Liver (tissue), 9 donors: Measurements from ENCODE around the gene NFILZ. TPM values are rescaled to one million over a fixed set of nuclear protein-coding genes. Genes with fewer than 3 reads are reported as not detected.

Source experiments
- DNase-seq: peaks from one replicate; pipeline ENCODE4 v3.0.0-alpha.2; 2017; ENCODE audit warnings: low spot score
- H3K27ac ChIP-seq, 2 donors: one replicate each; pipeline ENCODE4 v1.7.0; 2013; ENCODE audit warnings: inconsistent platforms in 2 of 2, low read length in 2 of 2, control low read depth in 1 of 2, low read depth in 1 of 2, mild to moderate bottlenecking in 1 of 2
- H3K27me3 ChIP-seq, 4 donors: one replicate each; pipeline versions ENCODE4 v1.6.1 to v1.7.0; 2013; ENCODE audit warnings: low read length in 3 of 4, inconsistent platforms in 1 of 4, mild to moderate bottlenecking in 1 of 4, moderate library complexity in 1 of 4; ENCODE audit not compliant: control insufficient read depth in 4 of 4, insufficient read depth in 4 of 4
- H3K36me3 ChIP-seq, 4 donors: one replicate each; pipeline versions ENCODE4 v1.6.1 to v1.7.0; 2013; ENCODE audit warnings: low read length in 3 of 4, mild to moderate bottlenecking in 3 of 4, low read depth in 1 of 4, moderate library complexity in 1 of 4; ENCODE audit not compliant: control insufficient read depth in 4 of 4, insufficient read depth in 3 of 4
- H3K4me1 ChIP-seq, 4 donors: one replicate each; pipeline versions ENCODE4 v1.6.1 to v1.7.0; 2013; ENCODE audit warnings: low read length in 3 of 4, mild to moderate bottlenecking in 3 of 4, moderate library complexity in 1 of 4; ENCODE audit not compliant: control insufficient read depth in 4 of 4, insufficient read depth in 4 of 4
- H3K4me3 ChIP-seq, 3 donors: one replicate each; pipeline versions ENCODE4 v1.6.1 to v1.7.0; 2013; ENCODE audit warnings: low read length in 3 of 3, control low read depth in 1 of 3, low read depth in 1 of 3, mild to moderate bottlenecking in 1 of 3
- H3K9ac ChIP-seq, 2 donors: one replicate each; pipeline ENCODE4 v1.7.0; 2013; ENCODE audit warnings: low read length in 2 of 2, mild to moderate bottlenecking in 2 of 2, moderate library complexity in 2 of 2, control low read depth in 1 of 2, low read depth in 1 of 2
- H3K9me3 ChIP-seq, 4 donors: one replicate each; pipeline versions ENCODE4 v1.6.1 to v1.7.0; 2013; ENCODE audit warnings: low read length in 3 of 4; ENCODE audit not compliant: control insufficient read depth in 4 of 4
- EGR1 ChIP-seq, 2 donors: IDR thresholded peaks; 2 replicates each; pipeline ENCODE4 v1.6.1; 2016 to 2018; ENCODE audit warnings: antibody characterized with exemption in 2 of 2, low read depth in 2 of 2
- FOXA1 ChIP-seq: IDR thresholded peaks from 2 replicates; pipeline ENCODE4 v1.6.1; 2016; ENCODE audit warnings: antibody characterized with exemption
- FOXA2 ChIP-seq: IDR thresholded peaks from 2 replicates; pipeline ENCODE4 v1.6.1; 2016; ENCODE audit warnings: antibody characterized with exemption
- GABPA ChIP-seq, 2 donors: IDR thresholded peaks in 1 of 2; conservative IDR thresholded peaks in 1 of 2; 2 replicates each; pipeline ENCODE4 v1.6.1; 2016; ENCODE audit warnings: antibody characterized with exemption in 2 of 2, mild to moderate bottlenecking in 1 of 2, moderate library complexity in 1 of 2
- HNF4A ChIP-seq, 2 donors: conservative IDR thresholded peaks; 2 replicates each; pipeline ENCODE4 v1.6.1; 2016; ENCODE audit warnings: antibody characterized with exemption in 2 of 2, mild to moderate bottlenecking in 2 of 2
- HNF4G ChIP-seq: IDR thresholded peaks from 2 replicates; pipeline ENCODE4 v1.6.1; 2016; ENCODE audit warnings: antibody characterized with exemption
- JUND ChIP-seq, 2 donors: IDR thresholded peaks; 2 replicates each; pipeline ENCODE4 v1.6.1; 2016; ENCODE audit warnings: antibody characterized with exemption in 2 of 2
- NR2F2 ChIP-seq: IDR thresholded peaks from 2 replicates; pipeline ENCODE4 v1.6.1; 2016; ENCODE audit warnings: antibody characterized with exemption
- RAD21 ChIP-seq, 2 donors: IDR thresholded peaks; 2 replicates each; pipeline ENCODE4 v1.6.1; 2016; ENCODE audit warnings: antibody characterized with exemption in 2 of 2, mild to moderate bottlenecking in 2 of 2
- RXRA ChIP-seq, 2 donors: IDR thresholded peaks; 2 replicates each; pipeline ENCODE4 v1.6.1; 2017 to 2018; ENCODE audit warnings: antibody characterized with exemption in 2 of 2, mild to moderate bottlenecking in 1 of 2
- SP1 ChIP-seq: IDR thresholded peaks from 2 replicates; pipeline ENCODE4 v1.6.1; 2018; ENCODE audit warnings: antibody characterized with exemption, mild to moderate bottlenecking
- TAF1 ChIP-seq: conservative IDR thresholded peaks from 2 replicates; pipeline ENCODE4 v1.6.1; 2016; ENCODE audit warnings: antibody characterized with exemption, mild to moderate bottlenecking
- YY1 ChIP-seq: IDR thresholded peaks from 2 replicates; pipeline ENCODE4 v1.6.1; 2016; ENCODE audit warnings: antibody characterized with exemption, mild to moderate bottlenecking
- WGBS: extraction: QIAGEN DNeasy Blood & Tissue Kit; methylation state at CpG from one replicate; pipeline ENCODE4 v1.1.7; 2013; 5-methylcytosine and 5-hydroxymethylcytosine counted together
- polyA plus RNA-seq, 2 donors: library from polyadenylated mRNA; stranded (reverse) in 1 of 2; unstranded in 1 of 2; fragments of 200-250 nt in 1 of 2; fragments of >200 nt in 1 of 2; fragmentation: Nextera tagmentation in 1 of 2; extraction: Ambion mirVana in 1 of 2; gene quantifications; one replicate each; pipeline versions ENCODE4 v1.2.1 to v1.2.3, GENCODE V29; 2013 to 2015
- total RNA-seq, 2 donors: library from RNA; depleted of rRNA; stranded (reverse); fragments of >200 nt; gene quantifications; one replicate each; pipeline ENCODE4 v1.2.3, GENCODE V29; 2014
- TF ChIP-seq, protein P1 (sequence below): IDR thresholded peaks from 2 replicates; pipeline ENCODE4 v1.6.1; 2016; ENCODE audit warnings: antibody characterized with exemption
- TF ChIP-seq, protein P2 (sequence below): fragments of 150-350 bp; IDR thresholded peaks from 2 replicates; pipeline ENCODE4 v1.5.1; 2017; ENCODE audit warnings: improper control_type of control experiment, low read depth, low read length; ENCODE audit not compliant: missing input control
- TF ChIP-seq, protein P3 (sequence below): IDR thresholded peaks from 2 replicates; pipeline ENCODE4 v1.6.1; 2016; ENCODE audit warnings: antibody characterized with exemption
- TF ChIP-seq, protein P4 (sequence below): IDR thresholded peaks from 2 replicates; pipeline ENCODE4 v1.6.1; 2016; ENCODE audit warnings: antibody characterized with exemption, mild to moderate bottlenecking
- TF ChIP-seq, protein P5 (sequence below): IDR thresholded peaks from 2 replicates; pipeline ENCODE4 v1.6.1; 2016; ENCODE audit warnings: antibody characterized with exemption
- donor health status: healthy.
- donor health status: healthy.
- donor health status: healthy.
- donor health status: healthy.
- donor health status: healthy.

Gene NFILZ
- total and polyA plus RNA-seq, 4 donors = not detected

DNA sequence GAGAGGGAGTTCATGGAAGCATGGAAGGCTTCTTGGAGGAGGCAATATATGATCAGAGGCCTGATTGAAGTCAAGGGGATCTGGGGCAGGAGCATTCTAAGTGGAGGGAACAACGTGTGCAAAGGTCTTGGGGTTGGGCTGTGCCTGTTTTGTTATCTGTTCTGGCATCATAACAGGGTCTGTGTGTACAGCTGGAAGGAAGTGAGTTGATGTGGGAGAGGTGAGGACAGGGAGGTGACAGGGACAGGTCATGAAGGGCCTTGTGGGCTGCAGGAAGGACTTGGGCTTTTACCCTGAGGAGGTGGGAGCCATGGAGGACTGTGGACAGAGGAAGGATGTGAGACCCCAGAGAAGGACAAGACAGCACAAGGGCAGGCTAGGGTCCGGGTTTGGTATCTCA, 1.2 kb upstream of the NFILZ start:
- Histone ChIP-seq H3K36me3 (no peaks in the 10 kb centered on the region), H3K4me1 (peaks cover 4 to 18% (median 11%) of the 10 kb centered on the region in 4 donors), H3K9ac (no peak overlapping the region), H3K9me3 (no peaks in the 10 kb centered on the region), H3K4me3 (no peak overlapping the region), H3K27me3 (no peaks in the 10 kb centered on the region), H3K27ac (no peak overlapping the region)
- 74% methylated on average over 2 of the region's 2 CpGs for WGBS
- TF ChIP-seq, protein P1, sequence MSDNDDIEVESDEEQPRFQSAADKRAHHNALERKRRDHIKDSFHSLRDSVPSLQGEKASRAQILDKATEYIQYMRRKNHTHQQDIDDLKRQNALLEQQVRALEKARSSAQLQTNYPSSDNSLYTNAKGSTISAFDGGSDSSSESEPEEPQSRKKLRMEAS = no peak
- no peak for TF ChIP-seq HNF4A (conservative IDR thresholded peaks at IDR 0.05)
- TF ChIP-seq, protein P2, sequence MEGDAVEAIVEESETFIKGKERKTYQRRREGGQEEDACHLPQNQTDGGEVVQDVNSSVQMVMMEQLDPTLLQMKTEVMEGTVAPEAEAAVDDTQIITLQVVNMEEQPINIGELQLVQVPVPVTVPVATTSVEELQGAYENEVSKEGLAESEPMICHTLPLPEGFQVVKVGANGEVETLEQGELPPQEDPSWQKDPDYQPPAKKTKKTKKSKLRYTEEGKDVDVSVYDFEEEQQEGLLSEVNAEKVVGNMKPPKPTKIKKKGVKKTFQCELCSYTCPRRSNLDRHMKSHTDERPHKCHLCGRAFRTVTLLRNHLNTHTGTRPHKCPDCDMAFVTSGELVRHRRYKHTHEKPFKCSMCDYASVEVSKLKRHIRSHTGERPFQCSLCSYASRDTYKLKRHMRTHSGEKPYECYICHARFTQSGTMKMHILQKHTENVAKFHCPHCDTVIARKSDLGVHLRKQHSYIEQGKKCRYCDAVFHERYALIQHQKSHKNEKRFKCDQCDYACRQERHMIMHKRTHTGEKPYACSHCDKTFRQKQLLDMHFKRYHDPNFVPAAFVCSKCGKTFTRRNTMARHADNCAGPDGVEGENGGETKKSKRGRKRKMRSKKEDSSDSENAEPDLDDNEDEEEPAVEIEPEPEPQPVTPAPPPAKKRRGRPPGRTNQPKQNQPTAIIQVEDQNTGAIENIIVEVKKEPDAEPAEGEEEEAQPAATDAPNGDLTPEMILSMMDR = no peak
- TF ChIP-seq NR2F2 = no peak
- TF ChIP-seq TAF1 = no peak
- TF ChIP-seq FOXA2 = no peak
- TF ChIP-seq EGR1 (IDR thresholded peaks at IDR 0.05; ENCODE audit: low read depth in 2 of 2) = no peak
- TF ChIP-seq RAD21 (IDR thresholded peaks at IDR 0.05) = no peak
- TF ChIP-seq JUND (IDR thresholded peaks at IDR 0.05) = no peak
- no peak for TF ChIP-seq YY1
- TF ChIP-seq, protein P3, sequence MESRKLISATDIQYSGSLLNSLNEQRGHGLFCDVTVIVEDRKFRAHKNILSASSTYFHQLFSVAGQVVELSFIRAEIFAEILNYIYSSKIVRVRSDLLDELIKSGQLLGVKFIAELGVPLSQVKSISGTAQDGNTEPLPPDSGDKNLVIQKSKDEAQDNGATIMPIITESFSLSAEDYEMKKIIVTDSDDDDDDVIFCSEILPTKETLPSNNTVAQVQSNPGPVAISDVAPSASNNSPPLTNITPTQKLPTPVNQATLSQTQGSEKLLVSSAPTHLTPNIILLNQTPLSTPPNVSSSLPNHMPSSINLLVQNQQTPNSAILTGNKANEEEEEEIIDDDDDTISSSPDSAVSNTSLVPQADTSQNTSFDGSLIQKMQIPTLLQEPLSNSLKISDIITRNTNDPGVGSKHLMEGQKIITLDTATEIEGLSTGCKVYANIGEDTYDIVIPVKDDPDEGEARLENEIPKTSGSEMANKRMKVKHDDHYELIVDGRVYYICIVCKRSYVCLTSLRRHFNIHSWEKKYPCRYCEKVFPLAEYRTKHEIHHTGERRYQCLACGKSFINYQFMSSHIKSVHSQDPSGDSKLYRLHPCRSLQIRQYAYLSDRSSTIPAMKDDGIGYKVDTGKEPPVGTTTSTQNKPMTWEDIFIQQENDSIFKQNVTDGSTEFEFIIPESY = no peak
- no peak for TF ChIP-seq RXRA (IDR thresholded peaks at IDR 0.05)
- TF ChIP-seq, protein P4, sequence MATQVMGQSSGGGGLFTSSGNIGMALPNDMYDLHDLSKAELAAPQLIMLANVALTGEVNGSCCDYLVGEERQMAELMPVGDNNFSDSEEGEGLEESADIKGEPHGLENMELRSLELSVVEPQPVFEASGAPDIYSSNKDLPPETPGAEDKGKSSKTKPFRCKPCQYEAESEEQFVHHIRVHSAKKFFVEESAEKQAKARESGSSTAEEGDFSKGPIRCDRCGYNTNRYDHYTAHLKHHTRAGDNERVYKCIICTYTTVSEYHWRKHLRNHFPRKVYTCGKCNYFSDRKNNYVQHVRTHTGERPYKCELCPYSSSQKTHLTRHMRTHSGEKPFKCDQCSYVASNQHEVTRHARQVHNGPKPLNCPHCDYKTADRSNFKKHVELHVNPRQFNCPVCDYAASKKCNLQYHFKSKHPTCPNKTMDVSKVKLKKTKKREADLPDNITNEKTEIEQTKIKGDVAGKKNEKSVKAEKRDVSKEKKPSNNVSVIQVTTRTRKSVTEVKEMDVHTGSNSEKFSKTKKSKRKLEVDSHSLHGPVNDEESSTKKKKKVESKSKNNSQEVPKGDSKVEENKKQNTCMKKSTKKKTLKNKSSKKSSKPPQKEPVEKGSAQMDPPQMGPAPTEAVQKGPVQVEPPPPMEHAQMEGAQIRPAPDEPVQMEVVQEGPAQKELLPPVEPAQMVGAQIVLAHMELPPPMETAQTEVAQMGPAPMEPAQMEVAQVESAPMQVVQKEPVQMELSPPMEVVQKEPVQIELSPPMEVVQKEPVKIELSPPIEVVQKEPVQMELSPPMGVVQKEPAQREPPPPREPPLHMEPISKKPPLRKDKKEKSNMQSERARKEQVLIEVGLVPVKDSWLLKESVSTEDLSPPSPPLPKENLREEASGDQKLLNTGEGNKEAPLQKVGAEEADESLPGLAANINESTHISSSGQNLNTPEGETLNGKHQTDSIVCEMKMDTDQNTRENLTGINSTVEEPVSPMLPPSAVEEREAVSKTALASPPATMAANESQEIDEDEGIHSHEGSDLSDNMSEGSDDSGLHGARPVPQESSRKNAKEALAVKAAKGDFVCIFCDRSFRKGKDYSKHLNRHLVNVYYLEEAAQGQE = no peak
- TF ChIP-seq HNF4G = no peak
- no peak for TF ChIP-seq SP1
- TF ChIP-seq GABPA (IDR thresholded peaks at IDR 0.05 in 1 of 2, conservative IDR thresholded peaks at IDR 0.05 in 1 of 2) = no peak
- TF ChIP-seq, protein P5, sequence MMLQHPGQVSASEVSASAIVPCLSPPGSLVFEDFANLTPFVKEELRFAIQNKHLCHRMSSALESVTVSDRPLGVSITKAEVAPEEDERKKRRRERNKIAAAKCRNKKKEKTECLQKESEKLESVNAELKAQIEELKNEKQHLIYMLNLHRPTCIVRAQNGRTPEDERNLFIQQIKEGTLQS = no peak
- TF ChIP-seq FOXA1 = no peak
- DNase-seq = no peak
